Measurements from ENCODE around the gene RNPEPL1.
A peak's percentile ranks its signal among the peaks of the same experiment; 100 is the strongest.

RNPEPL1 gene

GRCh38 chr2:240577281-240578109 lies 9.2 kb downstream of the RNPEPL1 start:
- no peak for DNase-seq

DNA sequence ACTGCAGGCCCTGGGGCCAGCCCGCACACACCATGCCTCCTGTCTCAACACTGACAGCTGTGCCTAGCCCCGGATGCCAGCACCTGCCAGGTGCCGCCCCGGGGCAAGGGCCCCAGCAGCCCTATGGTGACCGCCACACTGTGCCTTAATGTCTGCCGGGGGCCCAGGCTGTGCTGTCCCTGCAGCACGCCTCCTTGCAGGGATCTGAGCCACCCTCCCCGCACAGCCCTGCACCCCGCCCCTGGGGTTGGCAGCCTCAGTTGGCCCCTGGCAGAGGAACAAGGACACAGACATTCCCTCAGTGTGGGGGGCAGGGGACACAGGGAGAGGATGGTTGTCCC lies 9.8 kb downstream of the RNPEPL1 start:
- DNase-seq: no peak

- DNase-seq: no peak
Observed at GRCh38 chr2:240578488-240578887, 10.2 kb downstream of the RNPEPL1 start.

DNA sequence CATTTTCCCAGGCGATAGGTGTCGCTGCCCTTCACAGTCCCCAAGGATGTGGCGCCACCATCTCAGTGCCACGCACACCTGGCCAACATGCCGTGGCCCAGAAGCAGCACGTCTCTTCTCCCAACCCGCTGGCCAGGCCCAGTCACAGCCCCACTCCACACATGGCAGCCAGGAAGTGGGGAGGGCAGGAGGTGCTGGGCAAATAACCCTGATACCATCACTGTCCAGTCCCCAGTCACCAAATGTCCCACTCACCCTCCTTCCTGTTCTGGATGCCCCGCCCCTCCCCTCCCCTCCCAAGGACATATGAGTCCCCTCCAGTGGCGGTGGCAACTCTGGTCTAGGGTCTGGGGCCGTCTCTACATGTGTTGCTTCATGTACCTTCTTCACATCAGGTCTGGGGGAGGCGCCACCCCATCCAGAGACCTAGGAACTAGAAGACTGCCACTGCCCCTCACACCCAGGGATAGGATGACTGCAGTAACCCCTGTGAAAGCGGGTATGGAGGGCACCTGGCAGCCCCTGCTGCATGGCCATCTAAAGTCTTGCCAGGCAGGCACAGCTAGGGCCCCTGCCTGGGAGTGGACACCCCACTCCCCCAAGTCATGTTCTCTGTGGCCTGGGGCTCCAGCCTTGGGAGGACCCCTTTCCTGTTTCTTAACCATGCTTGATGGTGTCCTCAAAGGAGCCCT lies 10.9 kb downstream of the RNPEPL1 start:
- no peak for DNase-seq

- DNase-seq: peak; percentile 76
Observed at GRCh38 chr2:240579771-240580614, 11.7 kb downstream of the RNPEPL1 start.

DNA sequence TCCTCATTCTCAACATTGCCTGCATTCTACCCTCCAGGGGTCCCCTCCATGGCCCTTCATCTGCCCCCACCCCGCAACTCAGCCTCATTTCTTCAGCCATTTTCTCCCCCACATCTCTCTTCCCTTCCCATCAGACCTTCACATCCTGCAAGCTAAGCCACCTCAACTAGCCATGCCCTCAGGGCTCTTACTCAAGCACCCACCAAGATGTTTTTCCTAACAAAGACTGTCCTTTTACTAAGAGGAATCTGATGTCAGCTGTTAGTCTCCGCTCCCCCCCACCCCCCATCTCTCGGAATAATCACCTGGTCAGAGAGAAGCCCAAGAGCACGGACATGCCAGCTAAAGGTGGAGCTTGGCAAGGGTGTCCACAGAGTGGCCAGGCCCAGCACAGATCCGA lies 13.5 kb downstream of the RNPEPL1 start:
- DNase-seq: no peak

- no peak for DNase-seq
Observed at GRCh38 chr2:240582781-240583180, 14.5 kb downstream of the RNPEPL1 start.

- DNase-seq: no peak
Observed at GRCh38 chr2:240583774-240584173, 15.5 kb downstream of the RNPEPL1 start.

DNA sequence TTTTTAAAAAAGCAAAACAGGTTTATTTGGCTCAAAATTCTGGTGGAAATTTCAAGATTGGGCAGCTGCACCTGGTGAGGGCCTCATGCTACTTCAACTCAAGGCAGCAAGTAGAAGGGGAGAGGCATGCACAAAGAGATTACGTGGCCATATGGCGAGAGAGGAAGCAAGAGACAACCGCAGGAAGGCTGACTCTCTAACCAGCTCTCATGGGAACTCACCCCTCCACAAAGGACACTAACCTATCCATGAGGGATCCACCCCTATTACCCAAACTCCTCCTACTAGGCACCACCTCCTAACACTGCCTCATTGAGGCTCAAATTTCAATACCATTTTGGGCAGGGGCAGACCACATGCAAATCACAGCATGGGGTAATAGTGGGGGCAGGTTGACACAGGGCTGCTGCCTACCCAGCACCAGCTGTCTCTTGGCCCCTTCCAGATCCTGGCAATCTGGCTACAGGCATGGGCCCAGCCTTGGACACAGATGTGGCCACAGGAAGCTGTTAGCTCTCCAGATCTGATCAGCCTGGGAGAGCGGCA lies 16.3 kb downstream of the RNPEPL1 start:
- no peak for DNase-seq

DNA sequence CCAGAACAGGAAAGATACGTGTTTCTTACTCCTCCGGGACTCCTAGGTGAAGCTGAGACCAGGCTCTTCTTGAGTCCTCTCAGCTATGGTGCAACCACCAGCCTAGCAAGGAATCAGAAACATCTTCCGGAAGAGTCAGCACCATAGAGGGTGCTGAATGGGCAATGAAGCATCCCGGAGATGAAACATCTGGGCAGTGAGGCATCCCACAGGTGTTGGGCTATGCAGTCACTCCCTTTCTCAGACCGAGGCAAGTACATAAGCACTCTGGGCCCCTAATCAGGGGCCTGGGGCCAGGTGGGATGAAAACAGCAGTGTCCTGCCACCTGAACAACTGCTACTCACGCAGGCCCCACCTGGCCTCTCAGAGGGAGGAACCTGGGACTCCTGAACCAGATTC lies 16.8 kb downstream of the RNPEPL1 start:
- no peak for DNase-seq

GRCh38 chr2:240585681-240586197 lies 17.5 kb downstream of the RNPEPL1 start:
- DNase-seq: no peak

DNA sequence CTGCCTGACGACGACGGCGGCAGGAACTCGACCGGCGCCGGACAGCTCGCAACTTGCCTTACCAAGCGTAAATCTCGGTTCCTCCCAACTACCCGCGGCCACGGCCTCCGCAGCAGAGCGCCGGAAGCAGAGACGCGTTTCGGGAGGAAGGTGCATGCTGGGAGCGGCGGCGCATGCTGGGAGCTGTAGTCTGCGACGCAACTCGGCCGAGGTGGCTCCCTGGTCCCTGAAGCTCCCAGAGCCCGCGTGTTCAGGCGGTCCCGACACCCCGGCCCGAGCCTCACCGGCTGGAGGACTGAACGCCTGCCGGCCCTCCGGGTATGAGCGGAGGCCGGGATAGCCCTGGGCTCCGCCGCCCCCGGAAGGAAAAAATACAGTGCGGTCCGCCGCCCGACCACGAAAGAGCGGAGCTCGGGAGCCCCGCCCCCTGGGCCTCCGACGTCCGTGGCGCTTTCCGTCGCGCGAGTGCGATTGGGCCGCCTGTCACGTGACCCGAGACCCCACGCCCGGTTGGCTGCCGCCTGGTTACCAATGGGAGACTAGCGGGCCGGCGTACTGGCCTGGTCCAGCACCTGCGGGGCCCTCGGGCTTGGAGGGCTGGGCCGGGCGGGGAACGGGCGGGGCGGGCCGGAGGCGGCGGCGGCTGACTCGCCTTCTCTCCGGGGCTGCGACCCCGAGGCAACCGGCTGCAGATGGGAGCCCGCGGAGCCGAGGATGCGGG lies 18.1 kb downstream of the RNPEPL1 start, which contains the start of gene CAPN10:
Gene CAPN10, plus strand, starts transcription at position 537 of the 721 bp plus-strand sequence. Its CDS starts 178 bp downstream, at position 715.
- peak; percentile 95 for DNase-seq

DNA sequence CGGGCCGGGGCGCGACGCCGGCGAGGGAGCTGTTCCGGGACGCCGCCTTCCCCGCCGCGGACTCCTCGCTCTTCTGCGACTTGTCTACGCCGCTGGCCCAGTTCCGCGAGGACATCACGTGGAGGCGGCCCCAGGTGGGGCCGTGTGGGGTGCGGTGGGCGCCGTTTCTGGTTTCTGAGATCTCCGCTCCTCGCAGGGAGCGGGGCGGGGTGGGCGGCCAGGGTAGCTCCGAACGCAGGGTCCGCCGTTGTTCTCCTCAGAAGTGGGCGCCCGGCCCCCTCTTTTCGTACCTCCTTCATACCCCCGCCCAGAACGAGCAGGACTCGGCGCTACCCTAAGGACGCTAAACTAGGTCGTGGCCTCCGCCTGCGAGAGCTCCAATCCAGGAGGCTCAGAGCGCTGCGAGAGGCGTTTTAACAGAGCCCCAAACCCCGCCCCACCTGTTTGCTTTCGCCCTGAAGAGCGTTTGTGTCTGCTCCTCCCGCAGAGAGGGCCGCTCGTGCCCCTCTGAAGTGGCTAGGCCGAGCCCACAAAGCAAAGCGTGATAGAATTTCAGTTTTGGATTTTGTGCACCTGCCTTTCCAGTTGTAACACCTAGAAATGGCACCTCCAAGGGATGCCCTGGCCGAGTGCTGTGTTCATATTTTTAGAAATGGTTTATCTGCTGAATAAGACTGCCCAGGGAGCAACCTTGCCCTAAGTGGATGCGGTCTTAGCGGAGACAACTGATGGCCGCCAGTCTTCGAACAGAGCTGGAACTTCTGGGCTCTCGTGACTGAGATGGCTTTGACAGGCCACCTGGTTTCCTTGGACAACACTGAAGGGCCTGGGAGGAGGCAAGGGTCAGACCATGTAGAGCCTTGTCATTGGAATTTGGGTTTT lies 18.9 kb downstream of the RNPEPL1 start:
- DNase-seq: peak; percentile 55 to 56

DNA sequence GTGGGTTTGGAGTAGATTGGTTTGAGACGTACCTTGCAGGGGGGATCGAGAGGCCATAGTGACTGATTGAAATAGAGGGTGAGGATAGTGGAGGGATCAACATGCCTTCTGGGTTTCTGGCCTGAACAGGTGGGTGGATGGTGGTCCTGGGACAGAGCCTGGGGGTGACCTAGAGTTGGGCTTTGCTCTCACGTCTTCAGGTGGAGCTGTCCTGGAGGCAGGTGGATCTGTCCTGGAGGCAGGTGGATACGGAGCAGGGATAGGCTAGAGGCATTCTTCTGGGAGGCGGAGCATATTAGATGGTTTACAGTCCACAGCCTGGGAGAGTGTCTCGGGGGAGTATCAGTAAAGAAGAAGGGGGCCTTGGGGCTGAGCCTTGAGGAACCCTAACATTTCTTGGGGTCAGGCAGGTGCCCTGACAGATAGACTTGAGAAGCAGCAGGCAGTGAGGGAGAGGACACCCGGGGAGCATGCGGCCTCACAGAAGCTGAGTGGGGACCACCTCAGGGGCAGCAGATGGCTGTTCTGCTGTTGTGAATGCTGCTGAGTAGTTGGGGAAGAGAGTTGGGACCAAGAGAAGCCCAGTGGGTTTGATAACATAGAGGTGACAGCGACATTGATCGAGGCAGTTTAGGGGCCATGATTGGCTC lies 19.8 kb downstream of the RNPEPL1 start:
- no peak for DNase-seq

GRCh38 chr2:240588669-240589068 lies 20.4 kb downstream of the RNPEPL1 start:
- DNase-seq: no peak

DNA sequence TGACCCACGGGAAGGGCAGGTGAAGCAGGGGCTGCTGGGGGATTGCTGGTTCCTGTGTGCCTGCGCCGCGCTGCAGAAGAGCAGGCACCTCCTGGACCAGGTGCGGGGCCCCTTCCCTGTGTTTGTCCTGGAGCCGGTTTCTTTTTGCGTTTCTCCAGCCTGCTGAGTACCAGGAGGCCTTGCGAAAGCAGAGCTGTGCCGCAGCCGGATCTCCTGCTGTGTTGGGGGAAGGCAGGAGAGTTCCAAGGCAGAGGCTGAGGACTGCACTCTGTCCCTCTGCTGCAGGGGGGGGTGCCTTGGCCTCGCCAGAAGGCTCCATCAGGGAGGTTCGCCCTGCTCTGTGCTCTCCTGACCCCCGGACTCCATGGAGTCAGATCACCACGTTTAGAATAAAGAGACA lies 21.1 kb downstream of the RNPEPL1 start:
- no peak for DNase-seq

- no peak for DNase-seq
Observed at GRCh38 chr2:240589850-240590525, 21.7 kb downstream of the RNPEPL1 start.

- no peak for DNase-seq
Observed at GRCh38 chr2:240590681-240591111, 22.4 kb downstream of the RNPEPL1 start.

DNA sequence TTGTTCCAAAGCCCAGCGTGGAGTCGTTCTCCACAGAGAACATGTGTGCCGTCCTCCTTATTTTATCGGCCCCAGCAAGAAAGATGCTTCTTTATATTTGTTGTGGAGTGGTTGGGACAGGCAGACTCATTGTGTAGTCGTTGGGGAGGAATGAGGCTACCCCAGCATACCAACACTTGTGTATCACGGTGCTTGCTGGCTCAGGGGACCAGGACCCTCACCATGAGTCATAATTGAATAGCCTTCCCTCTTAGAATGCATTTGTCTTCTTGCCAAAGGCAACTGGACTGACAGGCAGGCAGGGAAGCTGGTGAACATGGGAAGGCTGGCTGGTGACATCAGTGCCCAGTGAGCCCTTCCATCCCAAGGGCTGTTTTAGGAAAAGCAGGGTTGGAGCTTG lies 22.9 kb downstream of the RNPEPL1 start:
- no peak for DNase-seq

GRCh38 chr2:240591784-240592183 lies 23.5 kb downstream of the RNPEPL1 start:
- DNase-seq: no peak

All from activated CD4-positive, alpha-beta T cell treated with anti-CD3 and anti-CD28 coated beads, Interleukin-2, amount 50 U/mL, for 4 hours (primary cell).